Adipose tissue (tissue), 3 donors: ENCODE measurements around the gene BMPR1A. TPM values are rescaled to one million over a fixed set of nuclear protein-coding genes. Genes with fewer than 3 reads are reported as not detected.
"Not testable (repeated sequence)": the region's sequence is repeated elsewhere in the genome, so short reads cannot be mapped to it uniquely, and the experiment has no call there.

Experiments used
- H3K27ac ChIP-seq: one replicate; pipeline ENCODE4 v1.5.1; 2013; ENCODE audit warnings: low read depth, low read length
- WGBS, 3 donors: extraction: QIAGEN DNeasy Blood & Tissue Kit; methylation state at CpG; one replicate each; pipeline ENCODE4 v1.1.7; 2013; 5-methylcytosine and 5-hydroxymethylcytosine counted together
- polyA plus RNA-seq, 3 donors: library from polyadenylated mRNA; stranded (reverse); fragments of 200-250 nt; gene quantifications; one replicate each; pipeline ENCODE4 v1.2.3, GENCODE V29; 2013
- donor health status: healthy with polysubstance abuse.
- donor health status: Bipolar disorder and iron deficiency.
- donor health status: healthy.

Gene BMPR1A
- polyA plus RNA-seq, 3 donors: 6.5 to 12.8 (median 12.3) TPM

- 89 to 90% (median 90%) methylated on average over 5 of the region's 5 CpGs for WGBS, 3 donors
- H3K27ac ChIP-seq: no peak overlapping the region
Observed at GRCh38 chr10:86820509-86820908, 64.1 kb downstream of the BMPR1A start.

- 55 to 64% (median 63%) methylated on average over 6 of the region's 6 CpGs for WGBS, 3 donors
- no peak overlapping the region for H3K27ac ChIP-seq
Observed at GRCh38 chr10:86821388-86821999, 65.1 kb downstream of the BMPR1A start.

- no peak overlapping the region for H3K27ac ChIP-seq
- 70 to 79% (median 78%) methylated on average over 4 of the region's 4 CpGs for WGBS, 3 donors
Observed at GRCh38 chr10:86823565-86823964, 67.1 kb downstream of the BMPR1A start.

- WGBS, 3 donors: 81 to 84% (median 84%) methylated on average over 4 of the region's 4 CpGs
Observed at GRCh38 chr10:86824151-86824550, 67.7 kb downstream of the BMPR1A start.

GRCh38 chr10:86825366-86825765, 68.9 kb downstream of the BMPR1A start:
- H3K27ac ChIP-seq: no peak overlapping the region
- WGBS, 3 donors: 85 to 100% (median 92%) methylated on average over 2 of the region's 2 CpGs

More at GRCh38 chr10:86824151-86824550, 67.7 kb downstream of the BMPR1A start:
- no peak overlapping the region for H3K27ac ChIP-seq

GRCh38 chr10:86827639-86828038, 71.2 kb downstream of the BMPR1A start:
- no peak overlapping the region for H3K27ac ChIP-seq
- WGBS, 3 donors: 92 to 95% (median 93%) methylated on average over 7 of the region's 7 CpGs

GRCh38 chr10:86828145-86828544, 71.7 kb downstream of the BMPR1A start:
- 88 to 94% (median 90%) methylated on average over 5 of the region's 5 CpGs for WGBS, 3 donors
- H3K27ac ChIP-seq: no peak overlapping the region

- WGBS, 3 donors: 20 to 68% (median 61%) methylated on average over 2 of the region's 2 CpGs
- no peak overlapping the region for H3K27ac ChIP-seq
Observed at GRCh38 chr10:86829472-86829871, 73.1 kb downstream of the BMPR1A start.

- no peak overlapping the region for H3K27ac ChIP-seq
- WGBS, 3 donors: 60 to 81% (median 76%) methylated on average over 4 of the region's 4 CpGs
Observed at GRCh38 chr10:86830043-86830591, 73.7 kb downstream of the BMPR1A start.

GRCh38 chr10:86833969-86834368, 77.5 kb downstream of the BMPR1A start:
- H3K27ac ChIP-seq: no peak overlapping the region

GRCh38 chr10:86836044-86836443, 79.6 kb downstream of the BMPR1A start:
- H3K27ac ChIP-seq: no peak overlapping the region
- WGBS, 3 donors: 83 to 90% (median 88%) methylated on average over 1 of the region's 1 CpG

GRCh38 chr10:86837663-86838062, 81.2 kb downstream of the BMPR1A start:
- no peak overlapping the region for H3K27ac ChIP-seq
- 70 to 82% (median 79%) methylated on average over 7 of the region's 7 CpGs for WGBS, 3 donors

GRCh38 chr10:86840498-86840897, 84.1 kb downstream of the BMPR1A start:
- no peak overlapping the region for H3K27ac ChIP-seq
- 74 to 92% (median 75%) methylated on average over 4 of the region's 4 CpGs for WGBS, 3 donors

- WGBS, 3 donors: 86 to 90% (median 88%) methylated on average over 3 of the region's 3 CpGs
Observed at GRCh38 chr10:86846088-86846487, 89.7 kb downstream of the BMPR1A start.

GRCh38 chr10:86848747-86849146, 92.3 kb downstream of the BMPR1A start:
- H3K27ac ChIP-seq: no peak overlapping the region

More at GRCh38 chr10:86846088-86846487, 89.7 kb downstream of the BMPR1A start:
- H3K27ac ChIP-seq: no peak overlapping the region

- H3K27ac ChIP-seq: no peak overlapping the region
- WGBS, 3 donors: 78 to 91% (median 88%) methylated on average over 4 of the region's 4 CpGs
Observed at GRCh38 chr10:86849181-86849894, 92.9 kb downstream of the BMPR1A start.

- H3K27ac ChIP-seq: no peak overlapping the region
- WGBS, 3 donors: 97 to 100% (median 98%) methylated on average over 1 of the region's 1 CpG
Observed at GRCh38 chr10:86850481-86850880, 94.1 kb downstream of the BMPR1A start.

- WGBS, 3 donors: 72 to 89% (median 75%) methylated on average over 11 of the region's 11 CpGs
- H3K27ac ChIP-seq: no peak overlapping the region
Observed at GRCh38 chr10:86851328-86852207, 95.1 kb downstream of the BMPR1A start.

GRCh38 chr10:86853582-86853981, 97.2 kb downstream of the BMPR1A start:
- WGBS, 3 donors: 86 to 95% (median 94%) methylated on average over 12 of the region's 12 CpGs
- H3K27ac ChIP-seq: not testable (repeated sequence)
